HT-29 (cell line): ENCODE measurements around the gene HDC. TPM values are rescaled to one million over a fixed set of nuclear protein-coding genes. Genes with fewer than 3 reads are reported as not detected.

Source experiments
- DNase-seq: peaks from one replicate; pipeline ENCODE4 v3.0.0-alpha.2; 2015; ENCODE audit warnings: low spot score
- total RNA-seq: library from RNA; depleted of rRNA; stranded (reverse); fragments of >200 nt; shearing (Covaris generic); gene quantifications from 2 replicates; pipeline ENCODE4 v1.2.3, GENCODE V29; 2014

HDC gene
- total RNA-seq, 1 experiment from 2014 or later: not detected

GRCh38 chr15:50252556-50252955 is 13.0 kb downstream of the HDC start:
- DNase-seq: no peak

- no peak for DNase-seq
These were observed 13.8 kb downstream of the HDC start for GRCh38 chr15:50251638-50252182.

GRCh38 chr15:50250760-50251394 is 14.6 kb downstream of the HDC start:
- no peak for DNase-seq

GRCh38 chr15:50249704-50250103 is 15.8 kb downstream of the HDC start:
- DNase-seq: no peak

GRCh38 chr15:50248994-50249582 is 16.4 kb downstream of the HDC start:
- no peak for DNase-seq

- DNase-seq: no peak
These were observed 17.5 kb downstream of the HDC start for GRCh38 chr15:50247819-50248655.

- no peak for DNase-seq
These were observed 18.9 kb downstream of the HDC start for GRCh38 chr15:50246631-50247030.

GRCh38 chr15:50244959-50245624 is 20.4 kb downstream of the HDC start:
- DNase-seq: no peak

- DNase-seq: no peak
These were observed 21.4 kb downstream of the HDC start for GRCh38 chr15:50244153-50244552.

GRCh38 chr15:50241684-50242450 is 23.7 kb downstream of the HDC start:
- DNase-seq: no peak

GRCh38 chr15:50238255-50238654 is 27.3 kb downstream of the HDC start:
- no peak for DNase-seq

- DNase-seq: no peak
These were observed 29.1 kb downstream of the HDC start for GRCh38 chr15:50236433-50236832.

- DNase-seq: no peak
These were observed 29.7 kb downstream of the HDC start for GRCh38 chr15:50235794-50236193.

GRCh38 chr15:50234764-50235163 is 30.8 kb downstream of the HDC start:
- DNase-seq: peak; percentile 59

GRCh38 chr15:50233192-50233736 is 32.3 kb downstream of the HDC start:
- no peak for DNase-seq

GRCh38 chr15:50232791-50233190 is 32.7 kb downstream of the HDC start:
- DNase-seq: no peak

GRCh38 chr15:50231761-50232160 is 33.8 kb downstream of the HDC start:
- DNase-seq: no peak

- DNase-seq: no peak
These were observed 36.2 kb downstream of the HDC start for GRCh38 chr15:50229336-50229735.

GRCh38 chr15:50228866-50229265 is 36.7 kb downstream of the HDC start:
- no peak for DNase-seq

GRCh38 chr15:50227076-50227475 is 38.5 kb downstream of the HDC start:
- DNase-seq: no peak

- no peak for DNase-seq
These were observed 39.6 kb downstream of the HDC start for GRCh38 chr15:50225938-50226337.
